Activated CD8-positive, alpha-beta memory T cell treated with anti-CD3 and anti-CD28 coated beads for 36 hours (primary cell): ENCODE data around the gene RAD51B. TPM values are rescaled to one million over a fixed set of nuclear protein-coding genes. Genes with fewer than 3 reads are reported as not detected.

Experiments used
- CTCF ChIA-PET: fragments of 350-600 bp; sonication (Branson Sonifier 250); formaldehyde crosslinking; loops from one replicate; lab custom pipeline; 2021; ENCODE audit warnings: antibody characterized with exemption; lab: Charles Lee
- POLR2A ChIA-PET: fragments of 350-600 bp; sonication (Branson Sonifier 250); formaldehyde crosslinking; loops from one replicate; lab custom pipeline; 2021; ENCODE audit warnings: antibody characterized with exemption; lab: Charles Lee
- total RNA-seq, 2 experiments: library from RNA; stranded (reverse); gene quantifications; one replicate each; pipeline ENCODE4 v1.2.3, GENCODE V29; 2021

The RAD51B gene
- total RNA-seq, 2 experiments from 2014 or later: 25.0 to 26.0 TPM

- ChIA-PET POLR2A (no interaction called here), CTCF (no interaction called here)
Observed at GRCh38 chr14:68225321-68225720, 405.7 kb downstream of the RAD51B start.

GRCh38 chr14:68226523-68226922, 406.9 kb downstream of the RAD51B start:
- ChIA-PET CTCF (no interaction called here), POLR2A (no interaction called here)

GRCh38 chr14:68228656-68229055, 409.1 kb downstream of the RAD51B start:
- CTCF ChIA-PET: no interaction called here
- POLR2A ChIA-PET: no interaction called here

GRCh38 chr14:68229423-68230100, 410.0 kb downstream of the RAD51B start:
- ChIA-PET POLR2A (no interaction called here), CTCF (no interaction called here)

- ChIA-PET POLR2A (no interaction called here), CTCF (no interaction called here)
Observed at GRCh38 chr14:68230202-68230949, 410.8 kb downstream of the RAD51B start.

- POLR2A ChIA-PET: no interaction called here
- CTCF ChIA-PET: no interaction called here
Observed at GRCh38 chr14:68230950-68231717, 411.6 kb downstream of the RAD51B start.

- POLR2A ChIA-PET: no interaction called here
- CTCF ChIA-PET: interaction anchor here (1.1 kb wide), 1 partner anchor 9 kb away, joined by 3 read pairs; no protein-coding TSS in a partner anchor
Observed at GRCh38 chr14:68231898-68232297, 412.3 kb downstream of the RAD51B start.

- POLR2A ChIA-PET: interaction anchor here (0.6 to 0.7 kb wide), 2 partner anchors 558 to 583 kb away, joined by 3 read pairs; no protein-coding TSS in a partner anchor
Observed at GRCh38 chr14:68232300-68233055, 412.9 kb downstream of the RAD51B start.

GRCh38 chr14:68233101-68233784, 413.7 kb downstream of the RAD51B start:
- ChIA-PET POLR2A (interaction anchor here (0.6 to 0.7 kb wide), 2 partner anchors 557 to 582 kb away, joined by 3 read pairs; no protein-coding TSS in a partner anchor), CTCF (interaction anchor here (1.1 to 1.2 kb wide), 2 partner anchors 11 to 16 kb away, joined by 3 read pairs; no protein-coding TSS in a partner anchor)

More at GRCh38 chr14:68232300-68233055, 412.9 kb downstream of the RAD51B start:
- CTCF ChIA-PET: interaction anchor here (1.1 to 1.2 kb wide), 2 partner anchors 10 to 16 kb away, joined by 3 read pairs; no protein-coding TSS in a partner anchor

- CTCF ChIA-PET: no interaction called here
- POLR2A ChIA-PET: no interaction called here
Observed at GRCh38 chr14:68234101-68234905, 414.7 kb downstream of the RAD51B start.

GRCh38 chr14:68235011-68235410, 415.4 kb downstream of the RAD51B start:
- ChIA-PET CTCF (no interaction called here), POLR2A (no interaction called here)

GRCh38 chr14:68236582-68237458, 417.2 kb downstream of the RAD51B start:
- POLR2A ChIA-PET: no interaction called here
- CTCF ChIA-PET: interaction anchor here (0.7 kb wide), 2 partner anchors 371 to 866 kb away, joined by 3 read pairs; no protein-coding TSS in a partner anchor

GRCh38 chr14:68238551-68238950, 419.0 kb downstream of the RAD51B start:
- CTCF ChIA-PET: no interaction called here

GRCh38 chr14:68238976-68239375, 419.4 kb downstream of the RAD51B start:
- ChIA-PET CTCF (no interaction called here), POLR2A (no interaction called here)

More at GRCh38 chr14:68238551-68238950, 419.0 kb downstream of the RAD51B start:
- POLR2A ChIA-PET: no interaction called here

GRCh38 chr14:68239988-68240771, 420.6 kb downstream of the RAD51B start:
- CTCF ChIA-PET: no interaction called here
- POLR2A ChIA-PET: no interaction called here
